ENCODE data around the gene C1QL1.

C1QL1 gene

DNA sequence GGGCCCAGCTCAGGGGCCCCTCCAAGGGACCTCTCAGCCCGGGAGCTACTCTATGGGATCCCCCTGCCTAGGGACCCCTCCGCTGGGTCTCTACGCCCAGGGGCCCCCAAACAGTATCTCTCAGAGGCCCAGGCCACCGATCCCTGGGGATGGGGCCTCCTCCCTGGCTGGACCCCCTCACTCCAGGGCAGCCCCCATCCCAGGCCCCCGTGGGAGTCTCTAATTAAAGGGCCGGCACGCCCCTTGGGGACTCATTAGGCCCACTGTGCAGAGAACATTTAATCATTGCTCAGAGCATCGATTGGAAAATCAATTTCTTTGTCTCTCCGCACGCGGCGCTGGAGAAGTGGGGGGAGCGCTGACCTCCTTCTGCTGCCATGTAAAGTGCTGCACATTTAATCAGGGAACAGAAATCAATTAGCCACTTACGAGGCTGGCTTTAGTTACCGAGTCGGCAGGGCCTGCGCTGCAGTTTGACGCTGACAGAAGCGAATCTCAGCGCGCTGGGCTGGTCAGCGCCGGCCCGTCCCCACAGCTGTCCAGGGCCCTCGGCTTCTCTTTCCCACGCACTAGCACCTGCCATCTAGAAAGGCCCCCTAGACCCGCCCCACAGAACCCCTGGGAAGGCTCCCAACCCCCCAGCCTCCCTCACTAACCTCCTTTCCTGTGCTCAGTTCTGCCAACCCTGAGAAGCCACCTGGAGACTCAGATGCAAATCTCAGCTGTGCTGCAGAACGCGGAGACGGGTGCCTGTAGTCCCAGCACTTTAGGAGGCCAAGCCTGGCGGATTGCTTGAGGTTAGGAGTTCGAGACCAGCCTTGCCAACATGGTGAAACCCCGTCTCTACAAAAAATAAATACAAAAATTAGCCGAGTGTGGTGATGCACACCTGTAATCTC is 20.2 kb upstream of the C1QL1 start:
- H3K27me3 ChIP-seq (replicated peaks; ENCODE audit: control insufficient read depth, insufficient read depth, low read length), result no peaks in the 10 kb centered on the region
- H3K36me3 ChIP-seq (ENCODE audit: control insufficient read depth, insufficient read depth, low read length), result no peaks in the 10 kb centered on the region
- no peak overlapping the region for H3K4me3 ChIP-seq (replicated peaks; ENCODE audit: low read depth, low read length)
- DNase-seq (ENCODE audit: extremely low read depth, insufficient read length), result no peak
- TF ChIP-seq, protein P1, sequence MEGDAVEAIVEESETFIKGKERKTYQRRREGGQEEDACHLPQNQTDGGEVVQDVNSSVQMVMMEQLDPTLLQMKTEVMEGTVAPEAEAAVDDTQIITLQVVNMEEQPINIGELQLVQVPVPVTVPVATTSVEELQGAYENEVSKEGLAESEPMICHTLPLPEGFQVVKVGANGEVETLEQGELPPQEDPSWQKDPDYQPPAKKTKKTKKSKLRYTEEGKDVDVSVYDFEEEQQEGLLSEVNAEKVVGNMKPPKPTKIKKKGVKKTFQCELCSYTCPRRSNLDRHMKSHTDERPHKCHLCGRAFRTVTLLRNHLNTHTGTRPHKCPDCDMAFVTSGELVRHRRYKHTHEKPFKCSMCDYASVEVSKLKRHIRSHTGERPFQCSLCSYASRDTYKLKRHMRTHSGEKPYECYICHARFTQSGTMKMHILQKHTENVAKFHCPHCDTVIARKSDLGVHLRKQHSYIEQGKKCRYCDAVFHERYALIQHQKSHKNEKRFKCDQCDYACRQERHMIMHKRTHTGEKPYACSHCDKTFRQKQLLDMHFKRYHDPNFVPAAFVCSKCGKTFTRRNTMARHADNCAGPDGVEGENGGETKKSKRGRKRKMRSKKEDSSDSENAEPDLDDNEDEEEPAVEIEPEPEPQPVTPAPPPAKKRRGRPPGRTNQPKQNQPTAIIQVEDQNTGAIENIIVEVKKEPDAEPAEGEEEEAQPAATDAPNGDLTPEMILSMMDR (IDR thresholded peaks at IDR 0.05; ENCODE audit: insufficient read depth, low read length, poor library complexity, severe bottlenecking), result no peak

DNA sequence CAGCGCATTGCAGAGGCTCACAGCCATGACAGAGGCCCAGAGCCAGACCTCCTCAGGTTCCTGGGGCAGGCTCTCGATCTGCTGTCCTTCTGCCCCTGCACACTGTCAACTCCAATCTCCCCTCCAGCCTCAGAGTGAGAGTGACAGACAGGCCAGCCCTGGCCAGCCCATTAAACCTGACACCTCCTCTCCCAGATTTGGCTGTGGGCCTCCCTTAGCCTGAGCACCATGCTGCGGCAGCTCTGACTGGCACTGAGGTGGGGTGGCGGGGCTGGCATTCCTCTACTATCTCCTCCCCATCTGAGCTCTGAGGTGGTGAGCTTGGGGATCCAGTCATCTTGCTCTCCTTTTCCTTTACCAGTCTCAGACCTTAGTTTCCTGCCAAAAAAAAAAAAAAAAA is 15.5 kb upstream of the C1QL1 start:
- H3K4me3 ChIP-seq (replicated peaks; ENCODE audit: low read depth, low read length), result no peak overlapping the region
- no peaks in the 10 kb centered on the region for H3K36me3 ChIP-seq (ENCODE audit: control insufficient read depth, insufficient read depth, low read length)
- H3K27me3 ChIP-seq (replicated peaks; ENCODE audit: control insufficient read depth, insufficient read depth, low read length), result no peaks in the 10 kb centered on the region
- TF ChIP-seq, protein P1 (IDR thresholded peaks at IDR 0.05; ENCODE audit: insufficient read depth, low read length, poor library complexity, severe bottlenecking), result no peak
- no peak for DNase-seq (ENCODE audit: extremely low read depth, insufficient read length)

DNA sequence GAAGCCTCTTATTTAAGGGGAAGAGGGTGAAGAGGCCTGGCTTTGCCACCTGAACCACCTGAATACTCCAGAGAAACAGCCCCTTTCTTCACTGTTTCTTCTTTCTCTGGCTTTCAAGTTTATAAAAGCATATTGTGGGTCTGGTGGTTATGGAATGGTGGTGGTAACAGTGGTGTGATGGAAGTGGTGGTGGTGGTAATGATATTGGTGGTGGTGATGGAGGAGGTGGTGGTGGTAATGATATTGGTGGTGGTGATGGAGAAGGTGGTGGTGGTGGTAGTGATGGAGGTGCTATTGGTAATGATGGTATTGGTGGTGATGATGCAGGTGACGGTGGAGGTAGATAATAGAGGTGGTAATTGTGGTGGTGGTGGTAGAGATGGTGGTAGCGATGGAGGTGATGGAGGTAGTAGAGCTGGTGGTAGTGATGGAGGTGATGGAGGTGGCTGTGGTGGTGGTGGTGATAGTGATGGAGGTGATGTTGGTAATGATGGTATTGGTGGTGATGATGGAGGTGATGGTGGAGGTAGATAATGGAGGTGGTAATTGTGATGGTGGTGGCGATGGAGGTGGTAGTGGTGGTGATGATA is 14.1 kb upstream of the C1QL1 start:
- H3K4me3 ChIP-seq (replicated peaks; ENCODE audit: low read depth, low read length), result no peak overlapping the region

DNA sequence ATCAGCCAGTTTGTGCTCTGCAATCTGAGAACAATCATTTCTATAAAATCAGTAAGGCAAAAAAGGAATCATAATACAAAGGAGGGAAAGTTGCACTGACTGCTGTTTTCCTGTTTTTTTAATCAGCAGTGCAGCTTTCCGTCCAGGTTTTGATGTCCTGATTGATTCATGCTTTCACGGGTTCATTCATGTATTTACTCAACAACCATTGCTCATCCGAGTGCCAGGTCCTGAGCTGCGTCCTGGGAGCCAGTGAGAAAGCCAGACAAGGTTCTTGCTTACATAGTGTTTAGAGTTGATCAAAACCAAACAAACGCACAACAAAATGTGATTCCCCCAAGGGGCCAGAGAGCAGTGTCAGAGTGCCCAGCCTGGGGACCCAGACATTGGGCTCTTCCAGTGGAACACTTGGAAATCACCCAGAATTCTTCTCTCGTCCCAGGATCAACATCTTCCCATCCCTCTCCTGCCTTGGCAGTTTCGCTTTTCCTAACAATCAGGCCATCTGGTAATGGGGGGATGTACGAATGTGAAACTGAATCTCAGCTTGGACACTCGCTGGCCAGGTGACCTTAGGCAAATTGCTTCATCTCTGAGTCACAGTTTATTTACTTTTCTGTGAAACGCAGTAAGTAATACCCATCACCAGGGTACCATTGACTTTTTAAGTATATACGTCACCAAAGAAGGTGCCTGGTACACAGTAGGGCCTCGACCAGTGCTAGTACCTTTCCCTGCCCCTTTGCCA is 13.3 kb upstream of the C1QL1 start:
- DNase-seq (ENCODE audit: extremely low read depth, insufficient read length), result no peak
- TF ChIP-seq, protein P1 (IDR thresholded peaks at IDR 0.05; ENCODE audit: insufficient read depth, low read length, poor library complexity, severe bottlenecking), result no peak
- no peaks in the 10 kb centered on the region; the same call in 1 of the 2 replicates for H3K27me3 ChIP-seq (replicated peaks; ENCODE audit: control insufficient read depth, insufficient read depth, low read length)
- no peak overlapping the region for H3K4me3 ChIP-seq (replicated peaks; ENCODE audit: low read depth, low read length)
- H3K36me3 ChIP-seq (ENCODE audit: control insufficient read depth, insufficient read depth, low read length), result no peaks in the 10 kb centered on the region

More for the DNA sequence above, 14.1 kb upstream of the C1QL1 start:
- no peak for DNase-seq (ENCODE audit: extremely low read depth, insufficient read length)
- H3K27me3 ChIP-seq (replicated peaks; ENCODE audit: control insufficient read depth, insufficient read depth, low read length), result no peaks in the 10 kb centered on the region; the same call in 1 of the 2 replicates
- TF ChIP-seq, protein P1 (IDR thresholded peaks at IDR 0.05; ENCODE audit: insufficient read depth, low read length, poor library complexity, severe bottlenecking), result no peak
- H3K36me3 ChIP-seq (ENCODE audit: control insufficient read depth, insufficient read depth, low read length), result no peaks in the 10 kb centered on the region

DNA sequence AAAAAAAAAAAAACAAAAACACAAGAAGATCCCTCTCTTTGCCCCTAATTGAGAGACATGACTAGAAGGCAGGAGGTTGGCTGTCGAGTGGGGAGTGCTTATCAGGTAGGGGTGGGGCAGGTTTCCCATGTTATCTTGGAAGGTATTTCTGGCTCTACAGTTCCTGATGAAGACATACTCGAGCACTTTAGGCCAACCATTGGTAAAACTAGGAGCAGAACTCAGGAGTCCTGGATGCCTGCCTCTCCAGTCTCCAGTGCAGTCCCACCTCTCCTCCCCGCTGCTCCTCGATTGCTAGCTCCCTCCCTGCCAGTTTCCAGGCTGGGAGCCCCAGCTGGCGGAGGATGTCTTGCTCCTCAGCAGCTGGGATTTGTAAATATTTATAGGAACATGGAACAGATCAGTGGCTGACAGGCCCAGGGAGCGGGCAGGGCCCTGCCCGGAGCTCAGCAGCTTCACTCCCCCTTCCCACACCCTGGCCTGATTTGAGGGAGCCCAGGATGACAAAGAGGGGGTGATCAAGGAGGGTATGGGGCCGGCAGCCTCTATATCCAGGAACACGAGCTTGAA is 11.4 kb upstream of the C1QL1 start:
- Histone ChIP-seq H3K4me3 (replicated peaks; ENCODE audit: low read depth, low read length) (no peak overlapping the region), H3K36me3 (ENCODE audit: control insufficient read depth, insufficient read depth, low read length) (no peaks in the 10 kb centered on the region), H3K27me3 (replicated peaks; ENCODE audit: control insufficient read depth, insufficient read depth, low read length) (no peaks in the 10 kb centered on the region; the same call in 1 of the 2 replicates)
- no peak for DNase-seq (ENCODE audit: extremely low read depth, insufficient read length)
- TF ChIP-seq, protein P1 (IDR thresholded peaks at IDR 0.05; ENCODE audit: insufficient read depth, low read length, poor library complexity, severe bottlenecking), result no peak

Measured in GM06990 (cell line).